ENCODE results near the gene HLCS. TPM values are rescaled to one million over a fixed set of nuclear protein-coding genes. Genes with fewer than 3 reads are reported as not detected.
"Not testable (repeated sequence)": the region's sequence is repeated elsewhere in the genome, so short reads cannot be mapped to it uniquely, and the experiment has no call there.

Gene HLCS
- 27.7 and 33.8 TPM in 2 replicates for total RNA-seq (2014; rRNA removed; shearing (Covaris generic))
- 17.2 and 23.7 TPM in 2 replicates for polyA plus RNA-seq (2015; cell fraction: cytosol; rRNA removed)
- polyA plus RNA-seq (2015; cell fraction: nucleus; rRNA removed): 33.6 and 35.5 TPM in 2 replicates

GRCh38 chr21:36966066-36966820 lies at the start of gene HLCS:
Gene HLCS (minus strand): TSS chr21:36966669. CDS start chr21:36966638, 31 bp downstream.
- in situ Hi-C loops (cut with HindIII; ENCODE audit: low pct_unique_long_range_greater_than_20kb, low sequenced_read_pairs): no loop called here
- peak; percentile 52 for DNase-seq (ENCODE audit: low read depth, low spot score)

- peak; percentile 89 for DNase-seq (ENCODE audit: low read depth, low spot score)
- in situ Hi-C loops (cut with HindIII; ENCODE audit: low pct_unique_long_range_greater_than_20kb, low sequenced_read_pairs): no loop called here
Measured at GRCh38 chr21:37009740-37010341, 43.4 kb upstream of the HLCS start.

GRCh38 chr21:37008724-37009123 lies 42.3 kb upstream of the HLCS start:
- in situ Hi-C loops (cut with HindIII; ENCODE audit: low pct_unique_long_range_greater_than_20kb, low sequenced_read_pairs): no loop called here
- no peak for DNase-seq (ENCODE audit: low read depth, low spot score)

- DNase-seq (ENCODE audit: low read depth, low spot score): no peak
- in situ Hi-C loops (cut with HindIII; ENCODE audit: low pct_unique_long_range_greater_than_20kb, low sequenced_read_pairs): no loop called here
Measured at GRCh38 chr21:37006486-37007291, 40.2 kb upstream of the HLCS start, which contains the start of gene RIPPLY3. Gene RIPPLY3 (plus strand): TSS chr21:37006702. CDS start chr21:37006773, 71 bp downstream.

GRCh38 chr21:37005548-37006485 lies 39.3 kb upstream of the HLCS start:
- no peak for DNase-seq (ENCODE audit: low read depth, low spot score)

GRCh38 chr21:37003917-37004316 lies 37.4 kb upstream of the HLCS start:
- DNase-seq (ENCODE audit: low read depth, low spot score); in situ Hi-C loops (cut with HindIII; ENCODE audit: low pct_unique_long_range_greater_than_20kb, low sequenced_read_pairs): not testable (repeated sequence)

More at GRCh38 chr21:37005548-37006485, 39.3 kb upstream of the HLCS start:
- in situ Hi-C loops (cut with HindIII; ENCODE audit: low pct_unique_long_range_greater_than_20kb, low sequenced_read_pairs): no loop called here

- in situ Hi-C loops (cut with HindIII; ENCODE audit: low pct_unique_long_range_greater_than_20kb, low sequenced_read_pairs): not testable (repeated sequence)
Measured at GRCh38 chr21:37002851-37003250, 36.4 kb upstream of the HLCS start.

GRCh38 chr21:37001441-37001840 lies 35.0 kb upstream of the HLCS start:
- in situ Hi-C loops (cut with HindIII; ENCODE audit: low pct_unique_long_range_greater_than_20kb, low sequenced_read_pairs): no loop called here

More at GRCh38 chr21:37002851-37003250, 36.4 kb upstream of the HLCS start:
- not testable (repeated sequence) for DNase-seq (ENCODE audit: low read depth, low spot score)

GRCh38 chr21:37000381-37000780 lies 33.9 kb upstream of the HLCS start:
- in situ Hi-C loops (cut with HindIII; ENCODE audit: low pct_unique_long_range_greater_than_20kb, low sequenced_read_pairs): no loop called here
- peak; percentile 24 for DNase-seq (ENCODE audit: low read depth, low spot score)

More at GRCh38 chr21:37001441-37001840, 35.0 kb upstream of the HLCS start:
- no peak for DNase-seq (ENCODE audit: low read depth, low spot score)

- in situ Hi-C loops (cut with HindIII; ENCODE audit: low pct_unique_long_range_greater_than_20kb, low sequenced_read_pairs): no loop called here
- no peak for DNase-seq (ENCODE audit: low read depth, low spot score)
Measured at GRCh38 chr21:36999131-36999898, 32.8 kb upstream of the HLCS start.

GRCh38 chr21:36995285-36995684 lies 28.8 kb upstream of the HLCS start:
- in situ Hi-C loops (cut with HindIII; ENCODE audit: low pct_unique_long_range_greater_than_20kb, low sequenced_read_pairs); DNase-seq (ENCODE audit: low read depth, low spot score): not testable (repeated sequence)

GRCh38 chr21:36994501-36995158 lies 28.2 kb upstream of the HLCS start:
- in situ Hi-C loops (cut with HindIII; ENCODE audit: low pct_unique_long_range_greater_than_20kb, low sequenced_read_pairs): no loop called here
- DNase-seq (ENCODE audit: low read depth, low spot score): no peak

- no peak for DNase-seq (ENCODE audit: low read depth, low spot score)
- in situ Hi-C loops (cut with HindIII; ENCODE audit: low pct_unique_long_range_greater_than_20kb, low sequenced_read_pairs): no loop called here
Measured at GRCh38 chr21:36992671-36993070, 26.2 kb upstream of the HLCS start.

- no peak for DNase-seq (ENCODE audit: low read depth, low spot score)
- in situ Hi-C loops (cut with HindIII; ENCODE audit: low pct_unique_long_range_greater_than_20kb, low sequenced_read_pairs): no loop called here
Measured at GRCh38 chr21:36990508-36991205, 24.2 kb upstream of the HLCS start.
